GM18502 (cell line): ENCODE results near the gene TOMM7.
"Not testable (repeated sequence)": the region's sequence is repeated elsewhere in the genome, so short reads cannot be mapped to it uniquely, and the experiment has no call there.

Experiments
- ATAC-seq: cut with Tn5 transposase; IDR thresholded peaks from one replicate; pipeline ENCODE4 v1.9.1; 2021; ENCODE audit warnings: mild to moderate bottlenecking; ENCODE audit not compliant: unreplicated experiment, poor library complexity

Gene TOMM7

GRCh38 chr7:22826593-22826992, 3.9 kb upstream of the TOMM7 start:
- ATAC-seq: no peak

GRCh38 chr7:22824760-22825159, 2.1 kb upstream of the TOMM7 start:
- ATAC-seq: no peak

GRCh38 chr7:22823142-22823497, 471 bp upstream of the TOMM7 start:
- no peak for ATAC-seq

GRCh38 chr7:22821702-22822485, 755 bp downstream of the TOMM7 start:
- ATAC-seq: peak; percentile 25

- ATAC-seq: no peak
Observed at GRCh38 chr7:22819476-22819875, 3.2 kb downstream of the TOMM7 start.

- no peak for ATAC-seq
Observed at GRCh38 chr7:22814261-22815208, 8.1 kb downstream of the TOMM7 start.

GRCh38 chr7:22812353-22812752, 10.3 kb downstream of the TOMM7 start:
- no peak for ATAC-seq

- ATAC-seq: no peak
Observed at GRCh38 chr7:22811746-22812280, 10.8 kb downstream of the TOMM7 start.

- ATAC-seq: no peak
Observed at GRCh38 chr7:22810843-22811242, 11.8 kb downstream of the TOMM7 start.

GRCh38 chr7:22809902-22810642, 12.6 kb downstream of the TOMM7 start:
- no peak for ATAC-seq

GRCh38 chr7:22808140-22808539, 14.5 kb downstream of the TOMM7 start:
- ATAC-seq: no peak

- no peak for ATAC-seq
Observed at GRCh38 chr7:22806752-22807151, 15.9 kb downstream of the TOMM7 start.

- no peak for ATAC-seq
Observed at GRCh38 chr7:22805227-22805626, 17.4 kb downstream of the TOMM7 start.

GRCh38 chr7:22802831-22803230, 19.8 kb downstream of the TOMM7 start:
- not testable (repeated sequence) for ATAC-seq

- ATAC-seq: no peak
Observed at GRCh38 chr7:22802426-22802825, 20.2 kb downstream of the TOMM7 start.

GRCh38 chr7:22801912-22802311, 20.7 kb downstream of the TOMM7 start:
- no peak for ATAC-seq

GRCh38 chr7:22799633-22800032, 23.0 kb downstream of the TOMM7 start:
- no peak for ATAC-seq

- ATAC-seq: no peak
Observed at GRCh38 chr7:22793593-22794462, 28.8 kb downstream of the TOMM7 start.
